ENCODE data around the gene GOLT1A.
A peak's percentile ranks its signal among the peaks of the same experiment; 100 is the strongest.

GOLT1A gene

DNA sequence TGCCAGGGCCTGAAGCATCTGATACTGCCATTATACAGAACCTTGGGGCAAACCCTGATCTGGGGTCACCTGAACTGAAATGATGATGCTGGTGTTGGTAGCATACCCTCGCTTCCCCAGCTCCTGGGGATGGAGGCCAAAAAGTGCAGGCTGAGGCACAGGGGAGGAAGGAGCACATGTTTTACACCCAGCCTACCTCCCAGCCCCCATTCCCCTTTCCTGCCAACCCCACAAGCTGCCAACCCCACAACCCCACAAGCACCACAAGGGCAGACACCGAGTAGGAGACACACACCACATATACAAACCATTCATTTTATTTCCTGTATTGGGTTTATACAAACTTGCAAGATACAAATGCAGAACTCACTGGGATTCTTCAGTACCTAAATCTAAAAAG, 4.8 kb upstream of the GOLT1A start:
- DNase-seq (ENCODE audit: low spot score), result no peak

DNA sequence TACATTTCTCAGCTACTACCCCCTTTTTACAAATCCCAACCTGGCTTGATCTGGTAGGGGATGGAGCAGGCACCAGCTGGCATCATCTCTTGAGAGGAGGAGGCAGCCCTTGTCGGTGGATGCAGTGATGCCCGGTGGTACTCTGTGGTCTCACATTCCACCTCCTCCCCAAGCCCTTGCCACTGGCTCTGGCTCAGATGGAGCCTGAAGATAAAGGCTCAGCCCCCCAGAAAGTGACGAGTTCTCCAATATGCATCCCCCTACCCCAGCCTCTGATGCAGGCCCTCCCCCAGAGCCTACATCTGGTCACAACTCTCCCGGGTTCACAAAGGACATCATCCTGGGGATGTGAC, 3.8 kb upstream of the GOLT1A start:
- DNase-seq (ENCODE audit: low spot score), result no peak

DNA sequence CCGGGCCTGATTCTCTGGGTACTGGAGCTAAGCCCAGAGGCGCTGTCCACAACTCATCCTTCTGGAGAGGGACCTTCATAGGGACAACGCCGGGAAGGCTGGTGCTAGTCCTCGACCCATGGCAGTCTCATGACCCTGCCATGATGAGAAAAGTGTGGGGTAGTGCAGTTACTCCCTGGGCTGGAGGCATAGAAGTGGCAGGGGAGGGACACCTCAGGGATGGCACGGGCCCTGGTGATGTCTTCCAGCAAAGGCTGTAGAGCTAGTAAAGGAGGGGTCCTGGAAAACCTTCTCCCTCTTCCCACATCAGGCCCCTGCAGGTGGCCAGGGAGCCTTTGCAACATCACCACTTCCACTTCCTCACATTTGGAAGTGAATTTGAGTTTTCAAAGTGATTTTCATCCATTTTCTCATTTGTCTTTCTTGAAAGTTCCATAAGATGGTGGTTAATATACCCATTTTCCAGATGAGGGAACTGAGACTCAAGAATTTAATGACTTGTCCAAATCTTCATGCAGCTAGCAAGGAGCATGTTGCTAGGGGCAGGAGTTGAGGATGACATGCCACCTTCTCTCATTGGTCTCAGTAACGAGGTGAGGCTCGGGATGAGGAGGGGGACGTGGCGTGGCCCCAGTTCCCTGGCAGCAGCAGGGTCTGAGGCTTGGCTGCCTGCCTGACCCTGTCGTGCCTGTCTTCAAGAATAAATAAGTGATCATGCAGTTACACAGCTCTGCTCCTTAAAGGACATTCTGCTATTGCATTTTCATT, 3.3 kb upstream of the GOLT1A start:
- no peak for DNase-seq (ENCODE audit: low spot score)

DNA sequence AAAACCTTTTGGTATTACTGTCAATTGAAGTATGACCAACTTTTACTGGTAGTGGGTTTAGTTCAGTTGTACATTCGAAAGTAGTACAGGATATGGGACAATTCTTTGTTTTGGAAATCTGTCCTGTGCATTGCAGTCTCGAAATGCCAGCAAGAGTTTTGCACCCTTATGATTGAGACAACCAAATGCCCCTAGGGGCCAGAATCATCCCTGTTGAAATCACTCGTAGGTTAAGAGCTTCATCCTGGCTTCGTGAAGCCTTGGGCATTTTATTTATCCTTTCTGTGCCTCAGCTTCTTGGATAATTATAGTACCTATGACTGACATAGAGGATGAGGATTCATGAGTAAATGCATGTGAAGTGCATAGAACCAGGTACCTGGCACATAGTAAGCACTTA, 2.4 kb upstream of the GOLT1A start:
- DNase-seq (ENCODE audit: low spot score), result no peak

DNA sequence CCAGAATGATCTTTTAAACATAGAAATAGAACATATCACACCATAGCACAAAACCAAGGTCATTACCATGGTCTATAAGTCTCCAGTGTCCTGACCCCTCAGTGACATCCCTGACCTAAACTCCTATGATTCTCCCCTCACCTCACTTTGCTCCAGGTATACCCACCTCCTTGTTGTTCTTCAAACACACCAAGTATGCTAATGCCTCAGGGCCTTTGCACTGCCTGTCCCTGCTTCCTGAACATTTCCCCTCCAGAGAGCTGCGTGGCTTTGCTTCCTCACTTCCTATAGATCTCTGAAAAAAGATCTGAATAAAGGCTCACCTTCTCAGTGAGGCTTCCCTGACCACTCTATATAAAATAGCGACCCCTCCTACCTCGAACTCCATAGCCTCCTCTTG, 1.1 kb downstream of the GOLT1A start:
- no peak for DNase-seq (ENCODE audit: low spot score)

- DNase-seq (ENCODE audit: low spot score), result no peak
Measured at GRCh38 chr1:204211046-204211445, 2.7 kb downstream of the GOLT1A start.

GRCh38 chr1:204207136-204207616, 6.6 kb downstream of the GOLT1A start:
- peak; percentile 36 for DNase-seq (ENCODE audit: low spot score)

- DNase-seq (ENCODE audit: low spot score), result no peak
Measured at GRCh38 chr1:204206121-204206520, 7.7 kb downstream of the GOLT1A start.

DNA sequence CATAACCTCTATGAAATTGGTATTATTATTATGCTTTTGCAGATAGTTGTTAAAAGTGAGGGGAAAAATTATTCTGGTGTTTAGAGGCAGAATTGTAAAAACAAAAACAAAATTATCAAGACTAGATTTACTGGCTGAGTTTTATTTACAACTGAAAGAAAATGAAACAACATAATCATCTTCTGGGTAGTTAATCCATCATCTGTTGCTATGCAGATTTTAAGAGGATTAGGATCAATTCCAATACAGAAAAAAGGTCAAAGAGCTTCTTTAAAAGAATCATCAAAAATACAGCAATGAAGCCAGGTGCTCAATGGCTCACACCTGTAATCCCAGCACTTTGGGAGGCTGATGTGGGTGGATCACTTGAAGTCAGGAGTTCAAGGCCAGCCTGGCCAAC, 8.3 kb downstream of the GOLT1A start:
- DNase-seq (ENCODE audit: low spot score), result no peak

- DNase-seq (ENCODE audit: low spot score), result no peak
Measured at GRCh38 chr1:204204944-204205343, 8.8 kb downstream of the GOLT1A start.

- DNase-seq (ENCODE audit: low spot score), result no peak
Measured at GRCh38 chr1:204203206-204203767, 10.5 kb downstream of the GOLT1A start.

DNA sequence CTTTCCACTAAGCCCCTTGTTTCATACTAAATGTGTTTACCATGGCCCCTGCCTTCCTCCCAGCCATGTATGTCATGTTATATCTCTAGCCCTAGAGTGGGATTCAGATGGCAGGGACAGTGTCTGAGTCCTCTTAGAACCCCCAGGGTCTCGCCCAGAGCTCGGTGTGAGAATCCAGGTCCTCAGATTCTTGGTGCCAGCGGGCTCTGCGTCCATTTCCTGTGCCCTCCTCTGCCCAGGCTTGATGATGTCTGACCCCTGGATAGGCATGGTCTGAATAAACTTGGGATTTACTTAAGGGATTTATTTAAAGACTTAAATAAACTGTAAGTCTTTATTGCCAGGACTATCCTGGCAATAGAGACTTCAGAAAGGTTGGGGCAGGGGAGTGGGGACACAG, 11.3 kb downstream of the GOLT1A start:
- DNase-seq (ENCODE audit: low spot score), result no peak

DNA sequence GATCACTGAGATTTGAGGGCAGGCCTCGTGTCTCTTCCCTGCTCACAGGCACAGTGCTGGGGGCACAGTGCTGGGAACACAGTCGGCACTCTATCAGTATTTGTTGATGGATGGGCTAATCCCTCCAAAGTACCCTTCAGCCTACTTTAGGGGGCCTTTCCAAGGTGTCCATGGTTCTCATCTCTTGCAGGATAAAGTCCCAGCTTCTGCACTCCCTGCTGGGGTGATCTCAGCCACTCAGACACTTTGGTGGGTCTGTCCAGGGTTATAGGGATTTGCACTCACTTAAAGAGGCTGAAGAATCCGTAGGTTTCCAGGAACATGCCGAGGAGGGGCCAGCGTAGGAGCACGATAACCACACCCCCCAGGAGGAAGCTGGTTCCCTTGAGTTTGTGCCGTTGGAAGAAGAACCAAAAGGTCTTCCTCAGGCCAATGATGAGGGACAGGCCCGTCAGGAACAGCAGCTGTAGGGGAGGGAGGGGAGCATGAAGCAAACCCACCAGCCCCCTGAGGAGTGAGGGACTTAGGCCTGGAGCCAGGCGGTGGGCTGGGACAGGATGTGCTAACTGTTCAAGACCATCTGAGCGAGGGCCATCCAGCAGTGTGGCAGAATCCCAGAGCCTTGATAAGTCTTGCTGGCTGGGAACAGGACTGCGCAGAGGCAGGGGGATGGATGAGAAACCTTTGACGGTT, 12.3 kb downstream of the GOLT1A start:
- DNase-seq (ENCODE audit: low spot score), result no peak

DNA sequence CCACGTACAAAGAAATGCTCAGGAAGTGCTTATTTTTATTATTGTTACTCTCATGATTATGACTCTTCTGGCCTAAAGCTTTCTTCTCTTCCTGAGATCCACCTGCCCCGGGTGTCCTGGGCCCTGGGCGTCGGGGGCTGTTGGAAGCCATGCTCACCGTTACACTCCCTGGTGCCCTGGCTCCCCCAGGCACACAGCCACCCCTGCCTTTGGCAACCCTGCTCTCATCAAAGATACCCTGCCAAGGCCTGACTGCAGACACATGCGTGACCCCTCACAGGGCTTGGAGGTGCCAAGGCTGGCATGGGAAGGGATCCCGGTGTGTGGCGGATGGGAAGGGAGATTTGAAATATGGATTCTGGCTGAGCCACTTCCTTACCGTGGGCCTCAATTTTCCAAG, 14.2 kb downstream of the GOLT1A start:
- DNase-seq (ENCODE audit: low spot score), result no peak

GRCh38 chr1:204198348-204199340, 15.1 kb downstream of the GOLT1A start:
- DNase-seq (ENCODE audit: low spot score), result peak; percentile 75

DNA sequence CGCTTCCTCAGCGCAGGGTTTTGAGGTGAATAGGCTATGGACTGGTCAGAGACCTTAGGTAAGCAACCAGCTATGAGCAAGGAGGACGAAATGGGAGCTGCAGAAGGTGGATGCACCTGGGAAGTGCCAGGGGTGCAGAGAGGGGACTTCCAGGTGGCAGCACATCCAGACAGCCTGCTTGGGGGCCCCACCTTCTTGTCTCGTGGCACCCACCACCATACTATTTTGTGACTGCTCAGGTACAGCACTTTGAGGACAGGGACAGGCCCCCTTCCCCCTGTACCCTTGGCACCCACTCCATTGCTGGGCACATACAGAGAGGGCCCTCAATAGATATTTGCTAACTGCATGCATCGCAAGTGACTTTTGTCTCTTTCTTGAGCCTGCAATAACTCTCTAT, 16.7 kb downstream of the GOLT1A start:
- no peak for DNase-seq (ENCODE audit: low spot score)

- DNase-seq (ENCODE audit: low spot score), result no peak
Measured at GRCh38 chr1:204196068-204196795, 17.6 kb downstream of the GOLT1A start, which contains the start of gene KISS1. KISS1 (minus strand) TSS chr1:204196491; CDS start chr1:204192876, 3,615 bp downstream.

DNA sequence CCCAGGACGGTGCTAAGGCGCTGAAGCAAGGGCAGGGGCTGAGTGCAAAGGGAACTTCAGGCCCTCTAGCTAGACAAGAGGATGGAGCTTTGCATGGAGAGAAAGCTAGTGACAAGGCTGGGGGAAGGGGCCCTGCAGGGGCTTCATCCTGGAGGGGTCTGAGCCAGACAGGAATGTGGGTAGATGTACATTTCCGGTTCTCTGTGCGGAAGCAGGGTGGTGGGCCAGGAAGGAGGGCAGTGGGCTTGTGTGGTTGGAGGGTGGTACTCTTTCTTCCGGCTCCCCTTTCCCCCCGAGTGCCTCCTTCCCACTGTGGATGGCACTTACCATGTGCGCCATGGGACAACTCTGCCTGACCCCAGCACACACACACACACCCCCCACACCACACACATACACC, 19.0 kb downstream of the GOLT1A start:
- DNase-seq (ENCODE audit: low spot score), result no peak

GRCh38 chr1:204194080-204194479, 19.7 kb downstream of the GOLT1A start:
- DNase-seq (ENCODE audit: low spot score), result no peak

GRCh38 chr1:204192589-204193352, 21.0 kb downstream of the GOLT1A start:
- DNase-seq (ENCODE audit: low spot score), result no peak

DNA sequence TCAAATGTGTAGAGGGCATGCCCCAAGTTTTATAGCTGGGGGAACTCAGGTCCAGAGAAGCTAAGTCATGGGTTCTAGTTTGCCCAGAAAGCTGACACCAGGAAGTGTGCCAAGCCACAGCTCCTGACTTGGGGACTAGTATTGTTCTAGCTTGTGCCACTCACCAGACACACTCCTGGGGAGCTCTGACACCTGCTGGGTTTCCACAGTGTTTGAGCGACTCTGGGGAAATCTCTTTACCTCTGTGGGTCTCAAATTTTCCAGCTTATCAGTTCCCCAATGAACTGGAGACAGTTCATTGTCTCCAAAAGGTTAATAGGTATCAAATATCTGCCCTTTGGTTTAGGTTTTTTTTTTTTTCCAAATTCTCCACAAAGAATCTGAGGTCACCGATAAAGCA, 21.7 kb downstream of the GOLT1A start:
- DNase-seq (ENCODE audit: low spot score), result no peak

All from SW480 (cell line).